ENCODE results near the gene CCDC177. TPM values are rescaled to one million over a fixed set of nuclear protein-coding genes. Genes with fewer than 3 reads are reported as not detected.

Gene CCDC177
- total RNA-seq, 2 donors from 2014 or later = not detected

DNA sequence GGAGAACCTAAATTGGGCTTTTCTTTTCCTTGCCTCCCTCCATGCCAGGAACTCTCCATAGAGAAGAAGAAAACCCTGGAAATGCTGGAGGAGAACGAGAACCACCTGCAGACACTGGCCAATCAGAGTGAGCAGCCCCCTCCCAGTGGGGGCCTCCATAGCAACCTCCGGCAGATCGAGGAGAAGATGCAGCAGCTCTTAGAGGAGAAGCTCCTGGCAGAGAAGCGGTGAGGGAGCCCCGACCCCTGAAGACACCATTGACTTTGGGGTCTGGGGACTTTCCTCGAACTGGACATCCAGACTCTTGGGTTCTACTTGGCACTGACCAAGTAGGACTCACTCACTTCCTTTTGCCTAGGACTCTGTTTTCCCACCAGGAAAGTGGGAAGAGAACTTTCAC is 48.8 kb downstream of the CCDC177 start:
- DNase-seq (ENCODE audit: low spot score) (no peak), ATAC-seq (ENCODE audit: insufficient number of reproducible peaks, low FRiP score, low read depth) (no peak)
- no peaks in the 10 kb centered on the region for H3K36me3 ChIP-seq
- no peaks in the 10 kb centered on the region for H3K27me3 ChIP-seq (replicated peaks; ENCODE audit: insufficient read depth)
- no peaks in the 10 kb centered on the region for H3K4me1 ChIP-seq (ENCODE audit: control insufficient read depth in 1 of 2, low read depth in 2 of 2)
- H3K27ac ChIP-seq = no peak overlapping the region
- no peak overlapping the region for H3K4me3 ChIP-seq
- TF ChIP-seq, protein P1, sequence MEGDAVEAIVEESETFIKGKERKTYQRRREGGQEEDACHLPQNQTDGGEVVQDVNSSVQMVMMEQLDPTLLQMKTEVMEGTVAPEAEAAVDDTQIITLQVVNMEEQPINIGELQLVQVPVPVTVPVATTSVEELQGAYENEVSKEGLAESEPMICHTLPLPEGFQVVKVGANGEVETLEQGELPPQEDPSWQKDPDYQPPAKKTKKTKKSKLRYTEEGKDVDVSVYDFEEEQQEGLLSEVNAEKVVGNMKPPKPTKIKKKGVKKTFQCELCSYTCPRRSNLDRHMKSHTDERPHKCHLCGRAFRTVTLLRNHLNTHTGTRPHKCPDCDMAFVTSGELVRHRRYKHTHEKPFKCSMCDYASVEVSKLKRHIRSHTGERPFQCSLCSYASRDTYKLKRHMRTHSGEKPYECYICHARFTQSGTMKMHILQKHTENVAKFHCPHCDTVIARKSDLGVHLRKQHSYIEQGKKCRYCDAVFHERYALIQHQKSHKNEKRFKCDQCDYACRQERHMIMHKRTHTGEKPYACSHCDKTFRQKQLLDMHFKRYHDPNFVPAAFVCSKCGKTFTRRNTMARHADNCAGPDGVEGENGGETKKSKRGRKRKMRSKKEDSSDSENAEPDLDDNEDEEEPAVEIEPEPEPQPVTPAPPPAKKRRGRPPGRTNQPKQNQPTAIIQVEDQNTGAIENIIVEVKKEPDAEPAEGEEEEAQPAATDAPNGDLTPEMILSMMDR (IDR thresholded peaks at IDR 0.05) = no peak
- no peaks in the 10 kb centered on the region for H3K9me3 ChIP-seq

DNA sequence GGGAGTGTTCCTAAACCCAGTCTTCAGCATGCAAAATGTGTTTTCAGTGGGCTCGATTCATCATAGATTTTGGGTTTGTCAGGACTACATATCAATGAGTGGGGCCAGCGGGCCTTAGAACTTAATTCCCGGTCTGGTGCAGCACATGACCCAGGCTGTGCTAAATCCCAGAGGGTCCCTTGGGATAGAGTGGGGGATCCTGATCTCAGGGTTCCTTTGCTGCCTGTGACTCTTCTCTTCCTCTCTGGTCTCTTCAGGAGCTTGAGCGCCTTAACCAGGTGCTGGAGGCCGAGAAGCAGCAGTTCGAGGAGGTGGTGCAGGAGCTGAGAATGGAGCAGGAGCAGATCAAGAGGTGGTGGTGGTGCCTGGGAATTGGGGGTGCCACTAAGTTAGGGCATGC is 52.6 kb downstream of the CCDC177 start:
- Histone ChIP-seq H3K9me3 (no peaks in the 10 kb centered on the region), H3K27ac (no peak overlapping the region), H3K36me3 (no peaks in the 10 kb centered on the region), H3K27me3 (replicated peaks; ENCODE audit: insufficient read depth) (no peaks in the 10 kb centered on the region), H3K4me1 (ENCODE audit: control insufficient read depth in 1 of 2, low read depth in 2 of 2) (no peaks in the 10 kb centered on the region), H3K4me3 (no peak overlapping the region)
- ATAC-seq (ENCODE audit: insufficient number of reproducible peaks, low FRiP score, low read depth) (no peak), DNase-seq (ENCODE audit: low spot score) (no peak)
- TF ChIP-seq, protein P1 (IDR thresholded peaks at IDR 0.05) = no peak

Other genes with a start within 250 kb of the CCDC177 start
- 10 to 100 TPM; 55.5 to 55.9 TPM for gene ERH, start 176.6 kb downstream of the CCDC177 start, total RNA-seq
- 10 to 100 TPM; 44.3 to 58.8 TPM for gene SLC39A9, start 176.2 kb downstream of the CCDC177 start, total RNA-seq
- under 1 TPM; 0.14 to 0.49 TPM for gene PLEKHD1, start 90.1 kb downstream of the CCDC177 start, total RNA-seq
- 10 to 100 TPM; 51.7 to 80.1 TPM for gene SUSD6, start 36.7 kb upstream of the CCDC177 start, total RNA-seq
- 100 to 1,000 TPM; 264 to 365 TPM for gene SRSF5, start 192.3 kb upstream of the CCDC177 start, total RNA-seq
- gene SLC10A1, start 222.4 kb upstream of the CCDC177 start, total RNA-seq = not detected